IgD-negative memory B cell (primary cell): ENCODE data around the gene TTLL13. TPM values are rescaled to one million over a fixed set of nuclear protein-coding genes. Genes with fewer than 3 reads are reported as not detected.
"Not testable (repeated sequence)": the region's sequence is repeated elsewhere in the genome, so short reads cannot be mapped to it uniquely, and the experiment has no call there.

ENCODE experiments used
- H3K27ac Mint-ChIP-seq, 3 donors: one replicate each; pipeline ENCODE4 v1.8.0; 2020 to 2022; ENCODE audit warnings: mild to moderate bottlenecking in 3 of 3, mixed read lengths in 3 of 3, moderate library complexity in 1 of 3
- H3K27me3 Mint-ChIP-seq: one replicate; pipeline ENCODE4 v1.8.0; 2021; ENCODE audit warnings: mixed read lengths
- H3K36me3 Mint-ChIP-seq: one replicate; pipeline ENCODE4 v1.8.0; 2020; ENCODE audit warnings: mild to moderate bottlenecking, mixed read lengths
- H3K4me1 Mint-ChIP-seq, 3 donors: one replicate each; pipeline ENCODE4 v1.8.0; 2020 to 2022; ENCODE audit warnings: mixed read lengths in 3 of 3, mild to moderate bottlenecking in 1 of 3
- H3K4me3 Mint-ChIP-seq, 4 donors: one replicate each; pipeline ENCODE4 v1.8.0; 2020 to 2022; ENCODE audit warnings: mild to moderate bottlenecking in 4 of 4, mixed read lengths in 4 of 4, moderate library complexity in 3 of 4
- H3K9me3 Mint-ChIP-seq, 3 donors: one replicate each; pipeline ENCODE4 v1.8.0; 2020 to 2021; ENCODE audit warnings: mixed read lengths in 3 of 3, mild to moderate bottlenecking in 1 of 3
- polyA plus RNA-seq: library from polyadenylated mRNA; unstranded; fragments of 300-500 nt; fragmentation: Illumina TruSeq; gene quantifications from one replicate; pipeline ENCODE4 v1.2.3, GENCODE V29; 2021

The TTLL13 gene
- polyA plus RNA-seq, 1 donor from 2014 or later: 0.08 TPM

GRCh38 chr15:90240856-90241255 lies 8.5 kb upstream of the TTLL13 start:
- H3K9me3 Mint-ChIP-seq: no peaks in the 10 kb centered on the region
- no peaks in the 10 kb centered on the region for H3K27me3 Mint-ChIP-seq

GRCh38 chr15:90241343-90242192 lies 7.8 kb upstream of the TTLL13 start:
- H3K27me3 Mint-ChIP-seq: no peaks in the 10 kb centered on the region
- peaks cover 4% of the 10 kb centered on the region for H3K36me3 Mint-ChIP-seq
- H3K27ac Mint-ChIP-seq: peak overlapping the region in 1 of 3 donors; percentile 51
- H3K4me3 Mint-ChIP-seq: no peak overlapping the region
- H3K4me1 Mint-ChIP-seq: peaks cover 0 to 3% (median 1%) of the 10 kb centered on the region in 3 donors
- H3K9me3 Mint-ChIP-seq: no peaks in the 10 kb centered on the region

More at GRCh38 chr15:90240856-90241255, 8.5 kb upstream of the TTLL13 start:
- Mint-ChIP-seq H3K4me3 (no peak overlapping the region), H3K36me3 (peaks cover 4% of the 10 kb centered on the region), H3K27ac (no peak overlapping the region), H3K4me1 (peaks cover 0 to 2% (median 0%) of the 10 kb centered on the region in 3 donors)

DNA sequence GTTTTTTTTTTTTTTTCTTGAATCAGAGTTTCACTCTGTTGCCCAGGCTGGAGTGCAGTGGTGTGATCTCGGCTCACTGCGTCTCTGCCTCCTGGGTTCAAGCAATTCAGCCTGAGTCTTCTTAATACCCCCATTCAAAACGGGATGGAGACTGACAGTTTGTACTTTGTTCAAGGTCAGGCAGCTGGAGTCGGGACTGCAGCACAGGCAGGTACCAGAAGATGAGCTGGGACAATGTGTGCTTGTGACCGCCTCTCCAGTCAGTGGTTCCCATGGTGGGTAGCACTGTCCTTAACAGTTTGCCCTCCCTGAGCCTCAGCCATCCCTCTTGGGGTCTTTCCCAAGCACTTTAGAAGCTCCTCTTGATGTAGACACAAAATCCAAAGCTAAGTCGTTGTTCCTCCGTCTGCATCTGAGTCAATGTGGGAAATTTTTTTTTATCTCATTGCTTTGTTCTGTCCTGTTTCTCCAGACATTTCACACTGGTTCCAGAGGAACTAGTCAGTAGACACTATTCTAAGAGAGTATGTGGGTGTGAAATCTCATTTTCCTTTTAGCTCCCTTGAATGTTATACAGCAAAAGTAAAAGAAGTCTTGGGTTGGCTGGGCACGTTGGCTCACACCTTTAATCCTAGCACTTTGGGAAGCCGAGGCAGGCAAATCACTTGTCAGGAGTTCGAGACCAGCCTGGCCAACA lies 5.3 kb upstream of the TTLL13 start:
- Mint-ChIP-seq H3K4me1 (peaks cover 0 to 8% (median 3%) of the 10 kb centered on the region in 3 donors), H3K27ac (no peak overlapping the region), H3K9me3 (no peaks in the 10 kb centered on the region), H3K27me3 (no peaks in the 10 kb centered on the region), H3K4me3 (peak overlapping the region in 1 of 4 donors; percentile 26), H3K36me3 (peaks cover 5% of the 10 kb centered on the region)

DNA sequence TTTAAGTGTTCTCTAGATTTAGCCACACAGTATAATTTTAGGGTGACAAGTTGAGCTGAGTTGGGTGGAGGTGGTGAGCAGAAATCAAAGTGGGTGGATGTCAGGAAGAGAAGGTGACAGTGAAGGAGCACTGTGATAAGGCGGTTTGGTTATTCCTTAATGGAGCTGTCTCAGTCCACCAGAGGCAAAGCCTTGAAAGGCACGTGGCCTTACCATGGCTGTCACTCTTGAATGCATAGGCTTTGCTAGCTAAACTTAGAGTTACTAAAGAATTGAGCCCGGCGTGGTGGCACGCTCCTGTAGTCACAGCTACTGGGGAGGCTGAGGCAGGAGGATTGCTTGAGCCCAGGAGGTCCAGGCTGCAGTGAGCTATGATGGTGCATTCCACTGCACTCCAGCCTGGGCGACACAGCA lies 560 bp upstream of the TTLL13 start:
- H3K4me1 Mint-ChIP-seq: peaks cover 5 to 13% (median 10%) of the 10 kb centered on the region in 3 donors
- H3K36me3 Mint-ChIP-seq: peaks cover 4% of the 10 kb centered on the region
- peak overlapping the region; percentile 3 to 63 (median 52) for H3K27ac Mint-ChIP-seq
- H3K27me3 Mint-ChIP-seq: no peaks in the 10 kb centered on the region
- H3K4me3 Mint-ChIP-seq: peak overlapping the region; percentile 1 to 90 (median 79)
- H3K9me3 Mint-ChIP-seq: no peaks in the 10 kb centered on the region

DNA sequence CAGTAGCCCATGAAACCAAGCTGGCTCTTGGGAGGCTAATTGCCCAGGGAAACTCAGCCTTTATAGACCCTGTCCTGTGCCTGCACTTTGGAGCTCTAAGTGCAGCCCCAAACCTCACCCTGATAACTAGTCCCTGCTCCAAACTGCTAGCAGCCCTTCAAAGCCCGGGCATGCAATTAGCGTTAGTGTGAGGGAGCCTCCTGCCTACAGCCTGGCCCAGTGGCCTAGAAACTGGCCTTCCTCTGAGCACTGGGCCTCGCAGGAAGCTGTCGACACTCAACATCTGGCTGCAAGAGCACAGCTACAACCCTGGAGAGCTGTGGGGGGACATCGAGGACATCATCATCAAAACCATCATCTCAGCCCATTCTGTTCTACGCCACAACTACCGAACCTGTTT lies 8.4 kb downstream of the TTLL13 start:
- H3K9me3 Mint-ChIP-seq: no peaks in the 10 kb centered on the region
- no peaks in the 10 kb centered on the region for H3K4me1 Mint-ChIP-seq
- H3K36me3 Mint-ChIP-seq: peaks cover 2% of the 10 kb centered on the region
- H3K27me3 Mint-ChIP-seq: peaks cover 8% of the 10 kb centered on the region
- H3K4me3 Mint-ChIP-seq: peak overlapping the region in 1 of 4 donors; percentile 17
- H3K27ac Mint-ChIP-seq: no peak overlapping the region

DNA sequence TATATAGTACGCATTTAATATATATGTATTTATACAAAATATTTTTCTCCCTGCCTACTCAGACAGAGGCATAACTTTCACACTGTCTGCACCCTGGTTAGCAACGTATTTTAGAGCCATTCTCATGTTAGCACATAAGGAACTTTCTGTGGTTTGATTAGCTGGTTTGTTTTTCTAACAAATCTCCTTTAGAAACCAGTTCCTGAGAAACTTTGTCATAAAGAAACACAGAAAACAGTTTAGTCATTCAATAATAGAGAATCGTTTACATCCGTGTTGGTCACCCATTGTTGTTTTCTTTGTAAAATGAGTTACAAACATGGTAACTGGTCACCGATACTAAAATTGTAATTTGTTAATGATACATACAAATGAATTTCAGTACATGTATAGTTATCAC lies 10.2 kb downstream of the TTLL13 start:
- H3K9me3 Mint-ChIP-seq: no peaks in the 10 kb centered on the region
- peaks cover 8% of the 10 kb centered on the region for H3K27me3 Mint-ChIP-seq
- H3K27ac Mint-ChIP-seq: peak overlapping the region in 1 of 3 donors; percentile 28
- no peak overlapping the region for H3K4me3 Mint-ChIP-seq
- H3K4me1 Mint-ChIP-seq: peaks cover 7 to 8% (median 7%) of the 10 kb centered on the region in 3 donors
- H3K36me3 Mint-ChIP-seq: peaks cover 2% of the 10 kb centered on the region

DNA sequence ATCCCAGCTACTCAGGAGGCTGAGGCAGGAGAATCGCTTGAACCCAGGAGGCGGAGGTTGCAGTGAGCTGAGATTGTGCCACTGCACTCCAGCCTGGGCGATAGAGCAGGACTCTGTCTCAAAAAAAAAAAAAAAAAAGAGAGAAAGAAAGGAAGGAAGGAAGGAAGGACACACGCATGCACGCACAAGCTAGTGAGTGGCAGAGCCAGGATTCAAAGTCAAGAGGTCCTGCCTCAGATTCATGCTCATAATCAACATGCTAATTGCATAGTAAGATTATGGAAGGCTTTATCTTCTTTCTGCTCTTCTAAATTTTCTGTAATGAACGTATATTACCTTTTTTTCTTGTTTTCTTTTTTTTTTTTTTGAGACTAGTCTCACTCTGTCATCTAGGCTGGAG lies 11.4 kb downstream of the TTLL13 start:
- H3K36me3 Mint-ChIP-seq, H3K27ac Mint-ChIP-seq, H3K9me3 Mint-ChIP-seq, H3K27me3 Mint-ChIP-seq, H3K4me3 Mint-ChIP-seq: not testable (repeated sequence)
- H3K4me1 Mint-ChIP-seq: peaks cover 10 to 12% (median 11%) of the 10 kb centered on the region in 3 donors

DNA sequence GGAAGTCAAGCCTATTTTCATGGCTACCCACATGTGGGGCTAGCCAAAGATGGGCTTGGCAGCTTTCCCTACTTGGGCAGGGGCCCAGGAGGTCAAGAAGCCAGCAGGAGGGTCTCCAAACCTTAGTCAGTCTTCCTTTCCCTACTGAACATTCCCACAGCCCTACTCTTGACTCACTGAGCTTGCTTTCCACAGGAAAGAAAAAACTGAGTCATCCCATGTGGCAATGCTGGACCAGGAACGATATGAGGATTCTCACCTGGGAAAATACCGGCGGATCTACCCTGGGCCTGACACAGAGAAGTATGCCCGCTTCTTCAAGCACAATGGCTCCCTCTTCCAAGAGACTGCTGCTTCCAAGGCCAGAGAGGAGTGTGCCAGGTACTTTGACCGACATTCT lies 12.5 kb downstream of the TTLL13 start:
- Mint-ChIP-seq H3K9me3 (no peaks in the 10 kb centered on the region), H3K27me3 (peaks cover 2% of the 10 kb centered on the region), H3K4me1 (peaks cover 12 to 14% (median 14%) of the 10 kb centered on the region in 3 donors), H3K4me3 (peak overlapping the region in 1 of 4 donors; percentile 11), H3K27ac (no peak overlapping the region), H3K36me3 (peaks cover 2% of the 10 kb centered on the region)

DNA sequence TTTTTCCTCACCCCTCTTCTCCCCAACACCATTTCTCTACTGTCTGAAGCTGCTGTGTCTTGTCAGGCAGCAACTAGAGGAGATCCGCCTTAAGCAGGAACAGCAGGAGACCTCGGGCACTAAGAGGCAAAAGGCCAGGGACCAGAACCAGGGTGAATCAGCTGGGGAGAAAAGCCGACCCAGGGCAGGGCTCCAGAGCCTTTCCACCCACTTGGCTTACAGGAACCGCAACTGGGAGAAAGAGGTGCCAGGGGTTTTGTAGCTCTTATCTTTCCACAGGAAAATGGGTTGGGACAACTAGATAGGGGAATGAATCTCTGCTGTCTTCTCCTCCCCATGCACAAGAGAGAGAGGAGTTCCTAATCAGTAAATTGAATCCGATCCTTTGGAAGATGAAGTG lies 13.1 kb downstream of the TTLL13 start:
- Mint-ChIP-seq H3K36me3 (peaks cover 2% of the 10 kb centered on the region), H3K9me3 (no peaks in the 10 kb centered on the region), H3K4me3 (peak overlapping the region in 2 of 4 donors; percentile 11 to 80), H3K4me1 (peaks cover 12 to 19% (median 17%) of the 10 kb centered on the region in 3 donors), H3K27ac (peak overlapping the region in 1 of 3 donors; percentile 85), H3K27me3 (peaks cover 2% of the 10 kb centered on the region)

GRCh38 chr15:90264671-90265070 lies 15.3 kb downstream of the TTLL13 start:
- Mint-ChIP-seq H3K4me3 (peak overlapping the region; percentile 91 to 98 (median 97)), H3K27ac (peak overlapping the region; percentile 85 to 100 (median 99)), H3K36me3 (peaks cover 2% of the 10 kb centered on the region), H3K9me3 (no peaks in the 10 kb centered on the region), H3K4me1 (peaks cover 23 to 32% (median 29%) of the 10 kb centered on the region in 3 donors), H3K27me3 (peaks cover 2% of the 10 kb centered on the region)

DNA sequence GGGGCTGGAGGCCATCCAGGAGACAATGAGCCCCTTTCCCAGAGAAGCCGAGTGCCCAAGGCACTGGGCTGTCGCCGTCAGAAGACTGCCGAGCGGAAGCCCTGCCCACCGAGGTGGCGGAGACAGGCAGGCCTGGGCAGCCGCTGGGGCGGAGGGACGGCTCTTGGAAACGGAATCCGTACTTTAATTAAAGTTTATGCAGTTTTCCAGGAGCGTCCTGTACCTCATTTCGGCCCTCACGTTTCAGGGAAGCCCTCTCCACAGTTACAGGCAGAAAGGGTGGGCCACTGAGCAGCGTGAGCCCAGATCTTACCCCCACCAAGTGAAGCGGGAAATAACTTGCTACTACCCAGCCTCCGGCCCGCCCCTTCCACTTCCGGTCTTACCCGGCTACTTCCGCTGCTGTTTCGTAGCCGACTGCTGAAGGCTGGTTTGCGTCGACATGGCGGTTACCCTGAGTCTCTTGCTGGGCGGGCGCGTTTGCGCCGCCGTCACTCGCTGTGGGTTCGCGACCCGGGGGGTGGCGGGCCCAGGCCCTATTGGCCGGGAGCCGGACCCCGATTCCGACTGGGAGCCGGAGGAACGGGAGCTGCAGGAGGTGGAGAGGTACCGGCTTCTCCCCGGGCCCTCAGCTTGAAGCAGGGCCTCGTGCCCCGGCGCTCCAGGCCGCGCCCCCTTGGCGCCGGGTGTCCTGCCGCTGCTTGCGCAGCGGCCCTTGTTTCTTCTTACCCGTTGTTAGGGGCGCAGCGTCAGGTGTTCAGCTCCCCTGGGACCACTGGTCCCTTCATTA lies 16.1 kb downstream of the TTLL13 start, which contains the start of gene NGRN:
NGRN (plus strand) TSS at position 402 of the 790 bp plus-strand sequence; CDS start at position 443, 41 bp downstream.
- Mint-ChIP-seq H3K9me3 (no peaks in the 10 kb centered on the region), H3K4me3 (peak within 1 kb of the TSS; percentile 91 to 98 (median 97)), H3K27me3 (no peaks in the 10 kb centered on the region), H3K4me1 (peaks cover 31 to 37% (median 36%) of the 10 kb centered on the region in 3 donors), H3K27ac (peak within 1 kb of the TSS; percentile 85 to 100 (median 99)), H3K36me3 (peaks cover 2% of the 10 kb centered on the region)

DNA sequence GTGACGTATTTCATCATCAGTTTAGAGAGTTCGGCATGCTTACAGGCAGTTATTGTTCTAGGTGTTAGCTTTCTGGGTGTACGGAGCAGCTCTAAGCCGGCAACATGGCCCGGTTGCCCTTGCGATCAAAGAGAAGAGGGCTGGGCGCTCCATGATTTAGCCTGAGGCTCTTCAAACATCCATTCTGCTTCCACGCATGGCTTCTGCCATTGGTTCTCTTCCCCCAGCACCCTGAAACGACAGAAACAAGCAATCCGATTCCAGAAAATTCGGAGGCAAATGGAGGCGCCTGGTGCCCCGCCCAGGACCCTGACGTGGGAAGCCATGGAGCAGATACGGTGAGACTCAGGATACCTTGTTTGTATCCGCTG lies 16.7 kb downstream of the TTLL13 start:
- Mint-ChIP-seq H3K36me3 (peaks cover 2% of the 10 kb centered on the region), H3K4me1 (peaks cover 33 to 37% (median 37%) of the 10 kb centered on the region in 3 donors)

DNA sequence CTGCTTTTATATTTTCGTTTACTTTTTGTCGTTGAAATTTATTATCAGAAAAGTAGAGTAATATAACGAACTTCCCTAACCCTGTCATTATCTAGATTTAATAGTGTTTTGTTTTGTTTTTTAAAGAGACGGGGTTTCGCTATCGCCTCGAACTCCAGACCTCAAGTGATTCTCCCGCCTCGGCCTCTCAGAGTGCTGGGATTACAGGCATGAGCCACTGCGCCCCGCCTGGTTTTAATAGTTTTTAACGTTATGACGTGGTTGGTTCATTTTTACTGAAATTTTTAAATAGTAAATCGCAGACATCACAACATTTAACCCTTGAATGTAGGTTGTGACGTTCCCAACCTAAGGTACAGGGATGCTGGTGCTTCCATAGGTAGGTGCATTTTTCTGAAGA lies 17.1 kb downstream of the TTLL13 start:
- peaks cover 2% of the 10 kb centered on the region for H3K36me3 Mint-ChIP-seq
- H3K4me3 Mint-ChIP-seq: peak overlapping the region; percentile 91 to 98 (median 97)
- no peaks in the 10 kb centered on the region for H3K27me3 Mint-ChIP-seq
- H3K27ac Mint-ChIP-seq: peak overlapping the region; percentile 85 to 100 (median 99)
- no peaks in the 10 kb centered on the region for H3K9me3 Mint-ChIP-seq
- peaks cover 37% of the 10 kb centered on the region in 3 donors for H3K4me1 Mint-ChIP-seq

More for the DNA sequence above, 16.7 kb downstream of the TTLL13 start:
- Mint-ChIP-seq H3K4me3 (peak overlapping the region; percentile 91 to 98 (median 97)), H3K9me3 (no peaks in the 10 kb centered on the region), H3K27me3 (no peaks in the 10 kb centered on the region), H3K27ac (peak overlapping the region; percentile 85 to 100 (median 99))

DNA sequence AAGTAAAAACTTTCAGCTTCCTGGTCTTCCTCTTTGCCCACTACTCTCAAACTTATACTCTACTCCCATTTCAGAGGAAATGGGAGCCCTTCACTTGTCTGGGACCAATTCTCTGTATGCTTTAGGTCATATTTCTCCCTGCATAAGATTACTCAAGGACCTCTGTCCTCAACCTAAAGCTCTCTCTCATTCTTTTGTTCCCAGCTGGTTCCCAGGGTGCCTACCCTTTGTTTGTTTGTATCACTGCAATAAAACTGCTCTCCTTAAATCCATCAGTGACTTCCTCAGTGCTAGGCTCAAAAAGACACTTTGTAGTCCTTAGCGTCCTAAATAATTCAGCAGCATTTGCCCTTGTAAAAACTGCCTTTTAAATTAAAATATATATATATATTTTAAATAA lies 19.1 kb downstream of the TTLL13 start:
- no peaks in the 10 kb centered on the region for H3K36me3 Mint-ChIP-seq
- H3K4me1 Mint-ChIP-seq: peaks cover 37 to 44% (median 40%) of the 10 kb centered on the region in 3 donors
- no peaks in the 10 kb centered on the region for H3K27me3 Mint-ChIP-seq
- H3K4me3 Mint-ChIP-seq: peak overlapping the region in 2 of 4 donors; percentile 78 to 91
- H3K9me3 Mint-ChIP-seq: no peaks in the 10 kb centered on the region
- peak overlapping the region in 1 of 3 donors; percentile 85 for H3K27ac Mint-ChIP-seq
